K562 (cell line): ENCODE data around the gene RPL38. TPM values are rescaled to one million over a fixed set of nuclear protein-coding genes. Genes with fewer than 3 reads are reported as not detected.

ENCODE experiments used
- ATAC-seq: fragments of 200-7000 bp; cut with Tn5 transposase; 3 replicates; pipeline ENCODE4 v1.9.1; 2020; ENCODE audit warnings: moderate library complexity
- BruUV-seq: library from RNA; stranded (reverse); fragments of 400-500 nt; replicated peaks from 2 replicates; lab custom pipeline; 2021; lab: Mats Ljungman, UMichigan
- CTCF ChIA-PET: fragments of 300-600 bp; formaldehyde crosslinking; extraction: SDS; loops from one replicate; lab custom pipeline; 2021; ENCODE audit warnings: low intra/inter-chr PET ratio; lab: Yijun Ruan, JAX
- POLR2A ChIA-PET: fragments of 300-600, 350-650 bp; sonication (Branson Sonifier 250); formaldehyde crosslinking; extraction: SDS; loops from one replicate; lab custom pipeline; 2021; ENCODE audit warnings: antibody characterized with exemption, inconsistent platforms; lab: Yijun Ruan, JAX
- DNase-seq, 4 experiments: peaks; one replicate each; pipeline versions ENCODE4 v3.0.0 to v3.0.0-alpha.2; 2011 to 2018; ENCODE audit warnings: low spot score in 3 of 4, mixed read lengths in 3 of 4; ENCODE audit errors: extremely low read depth in 1 of 4
- FAIRE-seq: peaks from 2 replicates; lab custom pipeline; 2011; peaks lifted over from hg19 to GRCh38; lab: Jason Lieb, UNC
- H2AFZ ChIP-seq: 2 replicates; pipeline ENCODE4 v1.6.0; 2011; ENCODE audit warnings: low read depth, low read length, control low read depth, inconsistent platforms
- H3K27ac ChIP-seq: fragments of 200-600 bp; 3 replicates; pipeline ENCODE4 v1.8.0; 2011; ENCODE audit warnings: low read depth, mild to moderate bottlenecking, control low read depth, inconsistent platforms, low read length, moderate library complexity, mixed read lengths; ENCODE audit errors: extremely low read depth
- H3K27me3 ChIP-seq, 2 experiments: fragments of 300-600 bp in 1 of 2; 2 replicates in 1 of 2; 3 replicates in 1 of 2; pipeline versions ENCODE4 v1.6.0 to v1.8.0; 2011; ENCODE audit warnings: inconsistent platforms in 2 of 2, low read length in 2 of 2, mild to moderate bottlenecking in 1 of 2, mixed read lengths in 1 of 2, moderate library complexity in 1 of 2; ENCODE audit not compliant: control insufficient read depth in 2 of 2, insufficient read depth in 2 of 2
- H3K36me3 ChIP-seq: fragments of 300-600 bp; 3 replicates; pipeline ENCODE4 v1.8.0; 2011; ENCODE audit warnings: mild to moderate bottlenecking, low read length, inconsistent platforms; ENCODE audit not compliant: control insufficient read depth, insufficient read depth
- H3K4me1 ChIP-seq, 2 experiments: fragments of 200-600 bp in 1 of 2; replicated peaks in 1 of 2; 2 replicates in 1 of 2; 3 replicates in 1 of 2; pipeline versions ENCODE4 v1.5.1 to v1.8.0; 2011; ENCODE audit warnings: inconsistent platforms in 2 of 2, low read length in 2 of 2, mild to moderate bottlenecking in 1 of 2, mixed read lengths in 1 of 2, moderate library complexity in 1 of 2; ENCODE audit not compliant: control insufficient read depth in 2 of 2, insufficient read depth in 2 of 2
- H3K4me2 ChIP-seq: 2 replicates; pipeline ENCODE4 v1.6.1; 2011; ENCODE audit warnings: low read length, control low read depth, inconsistent platforms, mixed read lengths; ENCODE audit not compliant: insufficient read depth
- H3K4me3 ChIP-seq: fragments of 200-600 bp; sonication (generic), shearing (Covaris generic); 2 replicates; pipeline ENCODE4 v1.5.1; 2016; ENCODE audit warnings: control low read depth, inconsistent platforms
- H3K79me2 ChIP-seq: fragments of 200-600 bp; 3 replicates; pipeline ENCODE4 v1.8.0; 2011; ENCODE audit warnings: low read length, inconsistent platforms; ENCODE audit not compliant: control insufficient read depth, insufficient read depth
- H3K9ac ChIP-seq, 2 experiments: 2 replicates each; pipeline versions ENCODE4 v1.6.0 to v1.6.1; 2011; ENCODE audit warnings: low read depth in 2 of 2, low read length in 2 of 2, control low read depth in 1 of 2, inconsistent platforms in 1 of 2, mild to moderate bottlenecking in 1 of 2, mixed read lengths in 1 of 2; ENCODE audit not compliant: insufficient read depth in 1 of 2
- H3K9me1 ChIP-seq: one replicate; pipeline ENCODE4 v1.6.0; 2011; ENCODE audit warnings: inconsistent platforms, mild to moderate bottlenecking, low read length, moderate library complexity; ENCODE audit not compliant: control insufficient read depth, insufficient read depth
- H3K9me3 ChIP-seq: replicated peaks from 2 replicates; pipeline ENCODE4 v1.5.1; 2011; ENCODE audit warnings: low read depth, low read length, inconsistent platforms; ENCODE audit not compliant: control insufficient read depth, insufficient read depth
- H4K20me1 ChIP-seq: replicated peaks from 2 replicates; pipeline ENCODE4 v1.6.1; 2011; ENCODE audit warnings: low read length, inconsistent platforms, mixed read lengths; ENCODE audit not compliant: control insufficient read depth, insufficient read depth
- ARHGAP35 ChIP-seq: fragments of 450-650 bp; IDR thresholded peaks from 2 replicates; pipeline ENCODE4 v1.6.1; 2018; ENCODE audit not compliant: partially characterized antibody
- ATF7 ChIP-seq: fragments of 450-650 bp; IDR thresholded peaks from 2 replicates; pipeline ENCODE4 v1.7.1; 2014; ENCODE audit warnings: mild to moderate bottlenecking, moderate library complexity
- GTF2A2 ChIP-seq: IDR thresholded peaks from 2 replicates; pipeline ENCODE4 v1.6.1; 2016; ENCODE audit warnings: mild to moderate bottlenecking, missing genetic modification characterization, missing compliant biosample characterization
- NFIX ChIP-seq: fragments of 250-450 bp; sonication (Bioruptor Pico); IDR thresholded peaks from 2 replicates; pipeline ENCODE4 v1.4.0; 2020; ENCODE audit warnings: low read depth, mild to moderate bottlenecking, moderate library complexity
- POLR2H ChIP-seq: IDR thresholded peaks from 2 replicates; pipeline ENCODE4 v1.6.1; 2016; ENCODE audit warnings: missing genetic modification characterization, low read depth, mild to moderate bottlenecking, control low read depth, missing compliant biosample characterization, moderate library complexity
- POLR3A ChIP-seq: IDR thresholded peaks from 2 replicates; pipeline ENCODE4 v1.6.1; 2011; ENCODE audit warnings: borderline replicate concordance, mild to moderate bottlenecking, moderate library complexity; ENCODE audit not compliant: insufficient read length, insufficient read depth; ENCODE audit errors: extremely low read depth
- ZBTB7A ChIP-seq: IDR thresholded peaks from 2 replicates; pipeline ENCODE4 v1.6.1; 2011; ENCODE audit warnings: low read depth, mild to moderate bottlenecking, low read length, moderate library complexity, borderline replicate concordance; ENCODE audit not compliant: control insufficient read depth
- ZC3H11A ChIP-seq: IDR thresholded peaks from 2 replicates; pipeline ENCODE4 v1.6.1; 2012; ENCODE audit warnings: low read depth, low read length, improper control_type of control experiment
- ZNF707 ChIP-seq: fragments of 250-450 bp; sonication (Bioruptor Pico); conservative IDR thresholded peaks from 2 replicates; pipeline ENCODE4 v1.8.0; 2022; ENCODE audit warnings: inconsistent platforms, mild to moderate bottlenecking, moderate library complexity
- WGBS: fragments of 100-300 bp; shearing (Covaris generic); methylation state at CpG from one replicate; pipeline ENCODE4 v1.1.6; 2016; ENCODE audit warnings: low coverage, mixed read lengths; ENCODE audit not compliant: insufficient coverage; ENCODE audit errors: missing lambda C conversion rate; 5-methylcytosine and 5-hydroxymethylcytosine counted together
- in situ Hi-C: fragments of 300-500 bp; cut with MboI; formaldehyde crosslinking; loops from 4 replicates; pipeline ENCODE4 v1.15.0; 2018; ENCODE audit warnings: inconsistent platforms, mixed read lengths
- intact Hi-C: fragments of 100-400 bp; cut with micrococcal nuclease; formaldehyde crosslinking; loops from 2 replicates; pipeline ENCODE4 v1.14.2; 2022
- polyA plus RNA-seq, 8 experiments: library from polyadenylated mRNA; depleted of rRNA in 4 of 8; stranded (reverse) in 5 of 8; unstranded in 3 of 8; fragments of >200 nt; fragmentation: Nextera tagmentation in 2 of 8; fragmentation: Illumina TruSeq in 1 of 8; extraction: Ambion mirVana in 2 of 8; extraction: Trizol in 1 of 8; gene quantifications; 2 replicates each; pipeline versions ENCODE4 v1.2.1 to v1.2.3, GENCODE V29; 2011 to 2014; ENCODE audit warnings: inconsistent platforms in 1 of 8, missing spikeins in 1 of 8
- total RNA-seq, 7 experiments: library from RNA; depleted of rRNA in 6 of 7; stranded (reverse); fragments of >200 nt in 6 of 7; fragmentation: Illumina TruSeq in 2 of 7; extraction: Trizol in 2 of 7; gene quantifications; 2 replicates each; pipeline versions ENCODE4 v1.2.1 to v1.2.3, GENCODE V29; 2011 to 2021; ENCODE audit warnings: low replicate concordance in 1 of 7
- TF ChIP-seq, protein P1 (sequence below): fragments of 450-650 bp; formaldehyde crosslinking; IDR thresholded peaks from 2 replicates; pipeline ENCODE4 v1.4.0; 2022; ENCODE audit warnings: missing genetic modification characterization
- TF ChIP-seq, protein P2 (sequence below): fragments of 450-650 bp; IDR thresholded peaks from 2 replicates; pipeline ENCODE4 v1.6.1; 2017; ENCODE audit warnings: antibody characterized with exemption, mild to moderate bottlenecking
- TF ChIP-seq, protein P3 (sequence below): fragments of 450-650 bp; IDR thresholded peaks from 2 replicates; pipeline ENCODE4 v1.6.1; 2016

The RPL38 gene
- total and polyA plus RNA-seq, 9 of the 15 experiments (the other 6 are each of a cell fraction or from before 2014, with no cell fraction given) = 1,224 to 3,864 (median 1,939) TPM

DNA sequence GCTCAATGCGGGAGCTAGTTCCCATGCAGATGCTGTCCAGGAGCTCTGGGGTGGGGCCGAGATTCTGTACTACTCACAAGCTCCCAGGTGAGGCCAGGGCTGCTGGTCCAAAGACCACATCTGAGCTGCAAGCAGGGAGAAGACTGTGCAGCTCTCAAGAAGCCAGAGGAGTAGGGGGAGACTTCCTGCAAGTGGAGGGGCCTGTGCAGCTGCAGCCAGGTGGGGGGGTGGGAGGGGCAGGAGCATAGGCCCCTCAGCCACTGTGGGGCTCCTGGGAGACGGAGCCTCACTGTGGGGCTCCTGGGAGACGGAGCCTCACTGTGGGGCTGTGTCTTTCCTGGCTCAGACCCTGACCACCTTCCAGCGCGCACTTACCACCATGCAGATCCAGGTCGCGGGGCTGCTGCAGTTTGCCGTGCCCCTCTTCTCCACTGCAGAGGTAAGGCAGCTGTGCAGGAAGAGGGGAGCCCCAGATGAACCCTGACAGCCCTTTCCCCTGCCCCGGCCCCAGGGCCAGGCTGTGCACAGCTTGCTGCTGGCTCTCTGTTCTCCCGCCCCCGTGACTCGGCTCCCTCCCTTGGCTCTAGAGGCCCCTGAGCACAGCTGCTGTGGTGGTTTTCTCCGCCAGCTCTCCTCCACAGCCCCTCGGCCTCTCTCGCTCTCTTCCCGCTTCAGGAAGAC lies 46.3 kb downstream of the RPL38 start (continued):
- TF ChIP-seq POLR2H (tag) = no peak
- TF ChIP-seq GTF2A2 (tag) = no peak
- TF ChIP-seq ZC3H11A = no peak
- no peak for TF ChIP-seq ARHGAP35
- no peak for TF ChIP-seq ZNF707 (CRISPR knock-in tag)
- no peak for TF ChIP-seq ATF7
- TF ChIP-seq NFIX (CRISPR knock-in tag) = no peak

DNA sequence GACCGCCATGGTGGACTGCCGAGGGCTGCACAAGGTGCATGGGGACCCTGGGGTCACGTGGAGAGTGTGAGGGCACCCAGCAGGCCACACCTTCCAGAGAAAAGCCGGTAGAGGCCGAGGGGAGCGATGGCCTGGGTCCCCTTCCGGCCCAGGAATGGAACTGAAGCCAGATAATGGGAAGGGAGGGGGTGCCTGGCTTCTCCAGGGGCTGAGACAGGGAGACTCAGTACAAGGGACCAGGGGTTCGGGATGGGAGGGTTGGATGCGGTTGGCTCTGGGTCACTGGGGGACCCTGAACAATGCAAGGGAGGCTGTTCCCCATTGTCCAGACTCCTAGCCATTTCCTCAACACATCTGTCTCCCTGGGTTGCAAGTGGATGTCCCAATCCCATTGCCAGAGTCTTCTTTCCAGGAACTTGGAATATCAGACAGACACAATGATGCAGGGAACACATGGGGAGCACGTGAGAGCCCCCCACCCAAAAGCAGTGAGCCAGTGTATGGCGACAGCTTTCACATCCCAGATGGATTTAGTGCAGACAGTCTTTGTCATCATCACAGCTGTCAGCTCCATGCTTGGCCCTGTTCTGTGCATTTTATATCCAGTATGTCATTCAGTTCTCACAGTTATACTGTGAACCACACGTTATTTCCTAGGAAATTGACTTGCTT lies 47.0 kb downstream of the RPL38 start:
- WGBS = 16% methylated on average over 12 of the region's 12 CpGs
- no peaks in the 10 kb centered on the region for H3K36me3 ChIP-seq
- H3K9ac ChIP-seq = peak overlapping the region in 1 of 2 experiments; percentile 68; a peak in 2 of 4 replicates
- no peaks in the 10 kb centered on the region for H3K79me2 ChIP-seq
- H3K4me1 ChIP-seq = peaks cover 0 to 24% of the 10 kb centered on the region in 2 experiments; a peak in 2 of 5 replicates
- no peak for ATAC-seq
- peaks cover 0 to 42% of the 10 kb centered on the region in 2 experiments; a peak in 3 of 5 replicates for H3K27me3 ChIP-seq
- no TSS peak for BruUV-seq
- H3K27ac ChIP-seq = no peak overlapping the region
- H3K9me3 ChIP-seq = no peaks in the 10 kb centered on the region
- no peak for FAIRE-seq
- H2AFZ ChIP-seq = no peak overlapping the region
- no peak for DNase-seq
- H3K4me3 ChIP-seq = no peak overlapping the region
- ChIA-PET POLR2A (interaction anchor here (0.6 to 2.2 kb wide), 2 partner anchors 8 to 40 kb away, joined by 3 to 7 read pairs; no protein-coding TSS in a partner anchor), CTCF (no interaction called here)
- no peak overlapping the region for H3K4me2 ChIP-seq
- H4K20me1 ChIP-seq = no peaks in the 10 kb centered on the region
- intact Hi-C loops = no loop called here
- no peaks in the 10 kb centered on the region for H3K9me1 ChIP-seq
- in situ Hi-C loops = no loop called here
- TF ChIP-seq, protein P1, sequence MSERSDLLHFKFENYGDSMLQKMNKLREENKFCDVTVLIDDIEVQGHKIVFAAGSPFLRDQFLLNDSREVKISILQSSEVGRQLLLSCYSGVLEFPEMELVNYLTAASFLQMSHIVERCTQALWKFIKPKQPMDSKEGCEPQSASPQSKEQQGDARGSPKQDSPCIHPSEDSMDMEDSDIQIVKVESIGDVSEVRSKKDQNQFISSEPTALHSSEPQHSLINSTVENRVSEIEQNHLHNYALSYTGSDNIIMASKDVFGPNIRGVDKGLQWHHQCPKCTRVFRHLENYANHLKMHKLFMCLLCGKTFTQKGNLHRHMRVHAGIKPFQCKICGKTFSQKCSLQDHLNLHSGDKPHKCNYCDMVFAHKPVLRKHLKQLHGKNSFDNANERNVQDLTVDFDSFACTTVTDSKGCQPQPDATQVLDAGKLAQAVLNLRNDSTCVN (CRISPR knock-in tag) = no peak
- TF ChIP-seq, protein P2, sequence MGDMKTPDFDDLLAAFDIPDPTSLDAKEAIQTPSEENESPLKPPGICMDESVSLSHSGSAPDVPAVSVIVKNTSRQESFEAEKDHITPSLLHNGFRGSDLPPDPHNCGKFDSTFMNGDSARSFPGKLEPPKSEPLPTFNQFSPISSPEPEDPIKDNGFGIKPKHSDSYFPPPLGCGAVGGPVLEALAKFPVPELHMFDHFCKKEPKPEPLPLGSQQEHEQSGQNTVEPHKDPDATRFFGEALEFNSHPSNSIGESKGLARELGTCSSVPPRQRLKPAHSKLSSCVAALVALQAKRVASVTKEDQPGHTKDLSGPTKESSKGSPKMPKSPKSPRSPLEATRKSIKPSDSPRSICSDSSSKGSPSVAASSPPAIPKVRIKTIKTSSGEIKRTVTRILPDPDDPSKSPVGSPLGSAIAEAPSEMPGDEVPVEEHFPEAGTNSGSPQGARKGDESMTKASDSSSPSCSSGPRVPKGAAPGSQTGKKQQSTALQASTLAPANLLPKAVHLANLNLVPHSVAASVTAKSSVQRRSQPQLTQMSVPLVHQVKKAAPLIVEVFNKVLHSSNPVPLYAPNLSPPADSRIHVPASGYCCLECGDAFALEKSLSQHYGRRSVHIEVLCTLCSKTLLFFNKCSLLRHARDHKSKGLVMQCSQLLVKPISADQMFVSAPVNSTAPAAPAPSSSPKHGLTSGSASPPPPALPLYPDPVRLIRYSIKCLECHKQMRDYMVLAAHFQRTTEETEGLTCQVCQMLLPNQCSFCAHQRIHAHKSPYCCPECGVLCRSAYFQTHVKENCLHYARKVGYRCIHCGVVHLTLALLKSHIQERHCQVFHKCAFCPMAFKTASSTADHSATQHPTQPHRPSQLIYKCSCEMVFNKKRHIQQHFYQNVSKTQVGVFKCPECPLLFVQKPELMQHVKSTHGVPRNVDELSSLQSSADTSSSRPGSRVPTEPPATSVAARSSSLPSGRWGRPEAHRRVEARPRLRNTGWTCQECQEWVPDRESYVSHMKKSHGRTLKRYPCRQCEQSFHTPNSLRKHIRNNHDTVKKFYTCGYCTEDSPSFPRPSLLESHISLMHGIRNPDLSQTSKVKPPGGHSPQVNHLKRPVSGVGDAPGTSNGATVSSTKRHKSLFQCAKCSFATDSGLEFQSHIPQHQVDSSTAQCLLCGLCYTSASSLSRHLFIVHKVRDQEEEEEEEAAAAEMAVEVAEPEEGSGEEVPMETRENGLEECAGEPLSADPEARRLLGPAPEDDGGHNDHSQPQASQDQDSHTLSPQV = no peak
- TF ChIP-seq, protein P3, sequence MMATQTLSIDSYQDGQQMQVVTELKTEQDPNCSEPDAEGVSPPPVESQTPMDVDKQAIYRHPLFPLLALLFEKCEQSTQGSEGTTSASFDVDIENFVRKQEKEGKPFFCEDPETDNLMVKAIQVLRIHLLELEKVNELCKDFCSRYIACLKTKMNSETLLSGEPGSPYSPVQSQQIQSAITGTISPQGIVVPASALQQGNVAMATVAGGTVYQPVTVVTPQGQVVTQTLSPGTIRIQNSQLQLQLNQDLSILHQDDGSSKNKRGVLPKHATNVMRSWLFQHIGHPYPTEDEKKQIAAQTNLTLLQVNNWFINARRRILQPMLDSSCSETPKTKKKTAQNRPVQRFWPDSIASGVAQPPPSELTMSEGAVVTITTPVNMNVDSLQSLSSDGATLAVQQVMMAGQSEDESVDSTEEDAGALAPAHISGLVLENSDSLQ = no peak
- TF ChIP-seq ZBTB7A (no peak), POLR3A (no peak)
